ENCODE results near the gene LETM1. TPM values are rescaled to one million over a fixed set of nuclear protein-coding genes. Genes with fewer than 3 reads are reported as not detected.

LETM1 gene
- total RNA-seq, 1 experiment from 2014 or later = 63.9 TPM

GRCh38 chr4:1868912-1869311 is 13.0 kb upstream of the LETM1 start:
- Histone ChIP-seq H3K4me3 (ENCODE audit: low read depth, low read length) (no peak overlapping the region), H3K9me3 (no peaks in the 10 kb centered on the region), H3K36me3 (ENCODE audit: control insufficient read depth, insufficient read depth, low read length) (no peaks in the 10 kb centered on the region), H3K4me1 (peaks cover 58% of the 10 kb centered on the region), H3K27me3 (replicated peaks; ENCODE audit: control insufficient read depth, insufficient read depth, low read length) (no peaks in the 10 kb centered on the region)
- POLR2A ChIA-PET = no interaction called here
- peak overlapping the region; percentile 76 for H3K27ac Mint-ChIP-seq (ENCODE audit: unreplicated experiment)
- no peaks in the 10 kb centered on the region for H3K27me3 Mint-ChIP-seq (ENCODE audit: insufficient read depth, unreplicated experiment)
- CTCF ChIA-PET = interaction anchor here (0.5 to 1.1 kb wide), 2 partner anchors 42 to 73 kb away, joined by 4 to 5 read pairs; no protein-coding TSS in a partner anchor
- no TSS peak for BruUV-seq (replicated peaks)
- peaks cover 13% of the 10 kb centered on the region for H3K36me3 Mint-ChIP-seq (ENCODE audit: insufficient read depth, unreplicated experiment)
- H3K4me3 Mint-ChIP-seq (ENCODE audit: unreplicated experiment) = peak overlapping the region; percentile 54
- intact Hi-C loops (cut with micrococcal nuclease; ENCODE audit: unreplicated experiment) = loop anchor here (1.0 kb wide), 1 partner anchor 13 kb away; the partner anchor contains the start of gene LETM1
- no peaks in the 10 kb centered on the region for H3K9me3 Mint-ChIP-seq (ENCODE audit: unreplicated experiment)
- TF ChIP-seq, protein P1, sequence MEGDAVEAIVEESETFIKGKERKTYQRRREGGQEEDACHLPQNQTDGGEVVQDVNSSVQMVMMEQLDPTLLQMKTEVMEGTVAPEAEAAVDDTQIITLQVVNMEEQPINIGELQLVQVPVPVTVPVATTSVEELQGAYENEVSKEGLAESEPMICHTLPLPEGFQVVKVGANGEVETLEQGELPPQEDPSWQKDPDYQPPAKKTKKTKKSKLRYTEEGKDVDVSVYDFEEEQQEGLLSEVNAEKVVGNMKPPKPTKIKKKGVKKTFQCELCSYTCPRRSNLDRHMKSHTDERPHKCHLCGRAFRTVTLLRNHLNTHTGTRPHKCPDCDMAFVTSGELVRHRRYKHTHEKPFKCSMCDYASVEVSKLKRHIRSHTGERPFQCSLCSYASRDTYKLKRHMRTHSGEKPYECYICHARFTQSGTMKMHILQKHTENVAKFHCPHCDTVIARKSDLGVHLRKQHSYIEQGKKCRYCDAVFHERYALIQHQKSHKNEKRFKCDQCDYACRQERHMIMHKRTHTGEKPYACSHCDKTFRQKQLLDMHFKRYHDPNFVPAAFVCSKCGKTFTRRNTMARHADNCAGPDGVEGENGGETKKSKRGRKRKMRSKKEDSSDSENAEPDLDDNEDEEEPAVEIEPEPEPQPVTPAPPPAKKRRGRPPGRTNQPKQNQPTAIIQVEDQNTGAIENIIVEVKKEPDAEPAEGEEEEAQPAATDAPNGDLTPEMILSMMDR (IDR thresholded peaks at IDR 0.05; ENCODE audit: insufficient read depth in 1 of 2, low read depth in 1 of 2, low read length in 1 of 2, severe bottlenecking in 1 of 2, unreplicated experiment in 1 of 2) = no peak
- H3K4me1 Mint-ChIP-seq (ENCODE audit: low read depth, unreplicated experiment) = peaks cover 21% of the 10 kb centered on the region
- DNase-seq = no peak

GRCh38 chr4:1868293-1868692 is 12.3 kb upstream of the LETM1 start:
- Mint-ChIP-seq H3K36me3 (ENCODE audit: insufficient read depth, unreplicated experiment) (peaks cover 13% of the 10 kb centered on the region), H3K27ac (ENCODE audit: unreplicated experiment) (peak overlapping the region; percentile 76), H3K27me3 (ENCODE audit: insufficient read depth, unreplicated experiment) (no peaks in the 10 kb centered on the region), H3K9me3 (ENCODE audit: unreplicated experiment) (no peaks in the 10 kb centered on the region), H3K4me3 (ENCODE audit: unreplicated experiment) (peak overlapping the region; percentile 54), H3K4me1 (ENCODE audit: low read depth, unreplicated experiment) (peaks cover 24% of the 10 kb centered on the region)
- Histone ChIP-seq H3K27me3 (replicated peaks; ENCODE audit: control insufficient read depth, insufficient read depth, low read length) (no peaks in the 10 kb centered on the region), H3K4me3 (ENCODE audit: low read depth, low read length) (no peak overlapping the region), H3K4me1 (peaks cover 58% of the 10 kb centered on the region), H3K9me3 (no peaks in the 10 kb centered on the region), H3K36me3 (ENCODE audit: control insufficient read depth, insufficient read depth, low read length) (no peaks in the 10 kb centered on the region)
- TF ChIP-seq, protein P1 (IDR thresholded peaks at IDR 0.05; ENCODE audit: insufficient read depth in 1 of 2, low read depth in 1 of 2, low read length in 1 of 2, severe bottlenecking in 1 of 2, unreplicated experiment in 1 of 2) = no peak
- intact Hi-C loops (cut with micrococcal nuclease; ENCODE audit: unreplicated experiment) = loop anchor here (1.0 kb wide), 1 partner anchor 12 kb away; the partner anchor contains the start of gene LETM1
- peak; percentile 60 to 71 for DNase-seq
- ChIA-PET POLR2A (interaction anchor here (0.6 to 0.9 kb wide), 4 partner anchors 13 to 1265 kb away, joined by 3 to 11 read pairs (median 7); partner anchors contain the start of gene TMEM175), CTCF (interaction anchor here (0.6 to 1.2 kb wide), 5 partner anchors 8 to 518 kb away, joined by 3 to 10 read pairs (median 4); no protein-coding TSS in a partner anchor)
- BruUV-seq (replicated peaks) = no TSS peak

DNA sequence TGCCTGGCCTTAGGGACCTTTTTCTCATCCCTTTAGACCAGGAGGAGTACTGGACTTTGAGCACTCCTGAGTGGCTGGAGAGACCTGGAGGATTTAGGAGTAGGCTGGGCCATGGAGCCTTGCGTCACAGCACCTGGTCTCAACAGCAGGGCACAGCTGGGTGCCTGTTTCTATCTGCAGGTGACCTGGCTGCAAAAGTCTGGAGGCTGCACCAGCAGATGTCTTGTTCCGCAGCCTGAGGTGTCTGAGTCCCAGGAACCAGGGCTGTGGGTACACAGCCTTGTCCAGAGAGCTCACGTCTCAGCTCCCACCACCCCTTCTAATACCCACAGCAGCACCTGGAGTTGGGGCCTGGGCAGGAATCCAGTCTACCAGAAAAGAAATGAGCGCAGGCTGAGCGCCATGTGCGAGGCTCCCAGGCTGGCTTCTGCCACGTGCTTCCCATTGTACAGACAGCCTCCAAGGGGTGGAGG is 10.3 kb upstream of the LETM1 start:
- Mint-ChIP-seq H3K27me3 (ENCODE audit: insufficient read depth, unreplicated experiment) (no peaks in the 10 kb centered on the region), H3K4me1 (ENCODE audit: low read depth, unreplicated experiment) (peaks cover 29% of the 10 kb centered on the region), H3K4me3 (ENCODE audit: unreplicated experiment) (no peak overlapping the region), H3K36me3 (ENCODE audit: insufficient read depth, unreplicated experiment) (peaks cover 13% of the 10 kb centered on the region), H3K9me3 (ENCODE audit: unreplicated experiment) (no peaks in the 10 kb centered on the region), H3K27ac (ENCODE audit: unreplicated experiment) (no peak overlapping the region)
- ChIA-PET POLR2A (no interaction called here), CTCF (no interaction called here)
- no peaks in the 10 kb centered on the region for H3K27me3 ChIP-seq (replicated peaks; ENCODE audit: control insufficient read depth, insufficient read depth, low read length)
- intact Hi-C loops (cut with micrococcal nuclease; ENCODE audit: unreplicated experiment) = no loop called here
- H3K36me3 ChIP-seq (ENCODE audit: control insufficient read depth, insufficient read depth, low read length) = no peaks in the 10 kb centered on the region
- no peak overlapping the region for H3K4me3 ChIP-seq (ENCODE audit: low read depth, low read length)
- TF ChIP-seq, protein P1 (IDR thresholded peaks at IDR 0.05; ENCODE audit: insufficient read depth in 1 of 2, low read depth in 1 of 2, low read length in 1 of 2, severe bottlenecking in 1 of 2, unreplicated experiment in 1 of 2) = no peak
- no peak for DNase-seq
- BruUV-seq (replicated peaks) = no TSS peak
- no peaks in the 10 kb centered on the region for H3K9me3 ChIP-seq
- H3K4me1 ChIP-seq = peaks cover 52% of the 10 kb centered on the region
